Activated naive CD8-positive, alpha-beta T cell treated with anti-CD3 and anti-CD28 coated beads, Interleukin-2, amount 50 U/mL, for 24 hours (primary cell): Measurements from ENCODE around the gene DHCR7.

Source experiments
- ATAC-seq: fragments of 150-1000 bp; cut with Tn5 transposase; one replicate; pipeline ENCODE4 v1.10.0; 2021
- DNase-seq: peaks from one replicate; pipeline ENCODE4 v3.0.0; 2021
- H3K27ac Mint-ChIP-seq: one replicate; pipeline ENCODE4 v1.8.0; 2021; ENCODE audit warnings: mild to moderate bottlenecking, mixed read lengths
- H3K27me3 Mint-ChIP-seq: one replicate; pipeline ENCODE4 v1.8.0; 2021; ENCODE audit warnings: mixed read lengths
- H3K36me3 Mint-ChIP-seq: one replicate; pipeline ENCODE4 v1.8.0; 2021; ENCODE audit warnings: low read depth, mixed read lengths
- H3K4me1 Mint-ChIP-seq: one replicate; pipeline ENCODE4 v1.8.0; 2021; ENCODE audit warnings: mixed read lengths
- H3K4me3 Mint-ChIP-seq: one replicate; pipeline ENCODE4 v1.8.0; 2021; ENCODE audit warnings: mild to moderate bottlenecking, moderate library complexity, mixed read lengths
- H3K9me3 Mint-ChIP-seq: one replicate; pipeline ENCODE4 v1.8.0; 2021; ENCODE audit warnings: mixed read lengths

The DHCR7 gene

GRCh38 chr11:71484248-71485062 is 36.3 kb upstream of the DHCR7 start:
- H3K27ac Mint-ChIP-seq: no peak overlapping the region

DNA sequence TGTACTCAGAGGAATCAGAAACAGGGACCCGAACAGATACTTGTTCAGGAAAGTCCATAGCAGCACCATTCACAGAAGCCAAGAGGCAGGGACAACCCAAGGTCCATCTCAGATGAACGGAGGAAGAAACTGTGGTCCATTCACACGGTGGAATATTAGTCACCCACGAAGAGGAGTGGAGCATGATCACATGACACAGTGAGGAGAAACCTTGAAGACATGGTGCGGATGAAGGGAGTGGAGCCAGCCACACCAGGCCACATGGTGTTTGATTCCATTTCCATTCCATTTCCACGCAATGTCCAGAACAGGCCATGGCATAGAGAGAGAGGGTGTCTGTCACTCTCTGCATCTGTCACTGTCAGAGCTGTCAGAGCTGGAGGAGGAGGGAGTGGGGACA is 35.5 kb upstream of the DHCR7 start:
- ATAC-seq: no peak
- no peak for DNase-seq
- Mint-ChIP-seq H3K4me1 (peaks cover 10% of the 10 kb centered on the region), H3K4me3 (no peak overlapping the region), H3K36me3 (peaks cover 52% of the 10 kb centered on the region), H3K9me3 (no peaks in the 10 kb centered on the region), H3K27me3 (no peaks in the 10 kb centered on the region), H3K27ac (no peak overlapping the region)

More at GRCh38 chr11:71484248-71485062, 36.3 kb upstream of the DHCR7 start:
- Mint-ChIP-seq H3K9me3 (no peaks in the 10 kb centered on the region), H3K4me3 (no peak overlapping the region), H3K27me3 (no peaks in the 10 kb centered on the region), H3K4me1 (peaks cover 17% of the 10 kb centered on the region), H3K36me3 (peaks cover 56% of the 10 kb centered on the region)
- ATAC-seq: no peak
- no peak for DNase-seq

DNA sequence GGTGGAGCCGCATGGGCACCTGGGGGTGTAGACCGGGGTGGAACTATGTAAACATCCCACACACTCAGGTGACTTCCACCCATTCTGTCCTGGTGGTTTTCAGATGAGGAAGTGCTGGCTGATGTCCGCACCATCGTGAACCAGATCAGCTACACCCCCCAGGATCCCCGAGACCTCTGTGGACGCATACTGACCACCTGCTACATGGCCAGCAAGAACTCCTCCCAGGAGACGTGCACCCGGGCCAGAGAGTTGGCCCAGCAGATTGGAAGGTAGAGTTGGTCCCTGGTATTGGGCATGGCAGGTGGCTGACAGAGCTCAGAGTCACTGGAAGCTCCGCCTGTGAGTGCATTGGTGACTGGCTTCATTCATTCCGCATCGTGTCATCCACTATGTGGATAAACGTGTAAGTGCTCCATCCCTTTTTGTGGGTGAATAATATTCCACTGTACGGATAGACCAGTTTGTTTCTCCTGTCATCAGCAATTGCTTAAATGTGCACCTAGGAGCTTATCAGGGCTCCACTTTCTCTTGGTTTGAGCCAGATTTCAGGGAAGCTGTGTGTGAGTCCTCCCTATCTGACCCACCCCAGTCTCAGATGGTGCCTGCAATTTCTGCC is 34.7 kb upstream of the DHCR7 start:
- ATAC-seq: no peak
- Mint-ChIP-seq H3K9me3 (no peaks in the 10 kb centered on the region), H3K4me1 (peaks cover 1% of the 10 kb centered on the region), H3K27ac (no peak overlapping the region), H3K4me3 (no peak overlapping the region), H3K36me3 (peaks cover 49% of the 10 kb centered on the region), H3K27me3 (no peaks in the 10 kb centered on the region)
- no peak for DNase-seq

DNA sequence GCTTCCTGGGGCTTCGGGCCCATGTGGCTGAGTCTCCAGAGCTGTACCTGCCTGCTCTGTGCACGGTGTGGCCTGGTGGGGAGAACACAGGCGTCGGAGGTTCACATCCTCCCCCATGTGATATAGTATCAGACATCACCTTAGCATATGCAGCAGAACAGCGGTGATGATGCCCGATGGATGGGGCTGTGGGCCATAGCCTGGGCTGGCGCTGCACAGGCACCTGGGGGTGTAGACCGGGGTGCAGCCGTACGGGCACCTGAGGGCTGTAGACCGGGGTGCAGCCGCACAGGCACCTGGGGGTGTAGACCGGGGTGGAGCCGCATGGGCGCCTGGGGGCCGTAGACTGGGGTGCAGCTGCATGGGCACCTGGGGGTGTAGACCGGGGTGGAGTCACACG is 34.0 kb upstream of the DHCR7 start:
- H3K27ac Mint-ChIP-seq: no peak overlapping the region
- H3K4me1 Mint-ChIP-seq: no peaks in the 10 kb centered on the region
- ATAC-seq (no peak), DNase-seq (no peak)
- no peaks in the 10 kb centered on the region for H3K9me3 Mint-ChIP-seq
- no peaks in the 10 kb centered on the region for H3K27me3 Mint-ChIP-seq
- H3K4me3 Mint-ChIP-seq: no peak overlapping the region
- peaks cover 50% of the 10 kb centered on the region for H3K36me3 Mint-ChIP-seq

DNA sequence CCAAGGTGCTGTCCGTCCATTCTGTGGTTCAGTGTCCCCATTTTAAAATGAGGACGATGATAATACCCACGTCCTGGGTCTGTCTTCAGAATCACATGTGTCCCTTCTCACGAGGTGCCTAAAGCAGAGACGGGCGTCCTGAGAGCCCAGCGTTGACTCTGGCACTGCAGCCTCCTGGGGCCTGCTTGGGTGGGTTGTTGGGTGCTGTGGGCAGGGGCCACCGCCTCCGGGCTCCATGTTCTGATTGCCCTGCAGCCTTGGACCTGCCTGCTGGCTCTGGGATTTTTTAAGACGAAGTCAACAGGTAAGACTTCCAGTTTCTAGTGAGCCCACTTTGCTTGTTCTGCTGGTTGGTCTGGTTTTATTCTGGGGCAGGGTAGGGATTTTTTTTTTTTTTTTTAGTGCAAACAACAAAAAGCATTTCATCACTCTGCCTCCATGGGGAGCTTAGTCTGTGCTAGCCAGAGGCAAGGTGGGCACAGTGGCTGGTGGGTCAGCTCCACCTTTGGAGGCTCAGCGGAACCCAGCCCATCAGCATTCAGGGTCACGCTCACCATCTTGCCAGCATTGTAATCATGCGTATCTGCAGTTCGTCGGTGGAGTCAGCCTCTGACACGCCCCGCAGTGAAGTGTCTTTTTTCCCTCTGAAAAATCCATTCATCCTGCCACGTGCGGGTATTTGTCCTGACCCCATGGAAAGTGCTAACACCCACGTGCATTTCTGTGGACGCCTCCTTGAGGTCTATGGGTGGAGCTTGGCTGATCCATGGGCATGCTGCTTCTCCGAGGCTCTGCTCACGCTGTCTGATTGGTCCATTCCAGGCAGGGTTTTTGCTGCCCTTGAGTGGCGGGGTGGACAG is 33.1 kb upstream of the DHCR7 start:
- Mint-ChIP-seq H3K36me3 (peaks cover 49% of the 10 kb centered on the region), H3K27ac (no peak overlapping the region), H3K9me3 (no peaks in the 10 kb centered on the region), H3K4me1 (no peaks in the 10 kb centered on the region), H3K27me3 (no peaks in the 10 kb centered on the region), H3K4me3 (no peak overlapping the region)
- ATAC-seq (no peak), DNase-seq (no peak)

DNA sequence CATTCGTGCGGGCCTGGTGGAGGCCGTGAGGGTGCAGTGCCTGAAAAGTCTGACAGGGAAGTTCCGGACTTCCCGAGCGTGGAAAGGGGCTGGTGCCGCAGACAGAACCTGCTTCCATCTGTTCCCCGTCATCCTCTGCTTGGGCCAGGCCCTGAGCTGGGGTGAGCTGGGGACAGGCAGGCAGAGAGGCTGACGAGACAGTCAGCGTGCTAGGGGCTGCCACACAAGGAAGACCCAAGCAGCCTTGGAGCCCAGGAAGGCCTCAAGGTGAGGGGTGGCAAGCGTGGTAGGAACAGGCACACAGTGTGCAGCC is 30.3 kb upstream of the DHCR7 start:
- DNase-seq (no peak), ATAC-seq (no peak)
- Mint-ChIP-seq H3K4me1 (no peaks in the 10 kb centered on the region), H3K27me3 (no peaks in the 10 kb centered on the region), H3K4me3 (no peak overlapping the region), H3K27ac (no peak overlapping the region), H3K36me3 (peaks cover 30% of the 10 kb centered on the region), H3K9me3 (no peaks in the 10 kb centered on the region)

DNA sequence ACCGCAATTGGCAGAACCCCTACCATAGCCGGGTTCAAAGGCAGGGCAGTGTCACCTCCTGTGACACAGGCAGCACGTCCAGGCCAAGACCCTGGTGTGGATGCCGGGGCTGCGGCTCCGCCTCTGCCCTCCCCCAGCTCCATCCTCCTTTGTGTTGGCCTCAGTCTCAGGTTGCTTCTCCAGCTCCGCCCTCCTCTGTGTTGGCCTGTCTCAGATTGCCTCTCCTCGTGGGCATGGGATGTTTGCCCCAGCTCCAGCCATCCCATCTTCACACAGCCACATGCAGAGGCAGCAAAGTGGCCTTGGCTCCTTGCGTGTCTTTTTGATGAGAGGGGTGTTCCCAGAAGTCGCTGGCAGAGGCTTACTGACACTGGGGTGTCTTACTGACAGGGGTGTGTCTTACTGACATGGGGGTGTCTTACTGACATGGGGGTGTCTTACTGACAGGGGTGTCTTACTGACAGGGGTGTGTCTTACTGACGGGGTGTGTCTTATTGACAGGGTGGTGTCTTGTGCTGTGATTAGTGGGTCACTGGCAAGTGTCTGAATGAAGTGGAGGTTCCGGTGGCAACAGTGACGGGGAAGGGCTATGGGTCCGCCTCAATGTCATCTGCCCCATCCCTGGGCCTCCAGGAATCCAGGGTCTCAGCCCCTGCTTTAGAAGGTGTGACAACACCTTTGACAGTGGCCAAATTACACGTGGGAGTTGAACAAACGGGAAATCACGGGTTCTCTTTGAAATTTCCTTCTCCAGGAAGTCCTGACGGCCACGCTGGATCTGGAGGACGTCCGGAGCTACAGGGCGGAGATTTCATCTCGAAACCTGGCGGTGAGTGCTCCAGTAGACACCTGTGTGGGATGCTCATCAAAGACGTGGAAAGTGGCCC is 29.7 kb upstream of the DHCR7 start:
- ATAC-seq (no peak), DNase-seq (no peak)
- Mint-ChIP-seq H3K36me3 (peaks cover 24% of the 10 kb centered on the region), H3K27me3 (no peaks in the 10 kb centered on the region), H3K9me3 (no peaks in the 10 kb centered on the region), H3K27ac (no peak overlapping the region), H3K4me3 (no peak overlapping the region), H3K4me1 (no peaks in the 10 kb centered on the region)

- DNase-seq (no peak), ATAC-seq (no peak)
- no peak overlapping the region for H3K4me3 Mint-ChIP-seq
- H3K9me3 Mint-ChIP-seq: no peaks in the 10 kb centered on the region
- peaks cover 26% of the 10 kb centered on the region for H3K36me3 Mint-ChIP-seq
- no peak overlapping the region for H3K27ac Mint-ChIP-seq
- H3K4me1 Mint-ChIP-seq: no peaks in the 10 kb centered on the region
- H3K27me3 Mint-ChIP-seq: no peaks in the 10 kb centered on the region
Observed at GRCh38 chr11:71476926-71477640, 28.9 kb upstream of the DHCR7 start.

GRCh38 chr11:71476031-71476430 is 27.8 kb upstream of the DHCR7 start:
- Mint-ChIP-seq H3K4me3 (no peak overlapping the region), H3K4me1 (no peaks in the 10 kb centered on the region), H3K27ac (no peak overlapping the region), H3K9me3 (no peaks in the 10 kb centered on the region), H3K27me3 (no peaks in the 10 kb centered on the region), H3K36me3 (peaks cover 24% of the 10 kb centered on the region)
- DNase-seq (no peak), ATAC-seq (no peak)

GRCh38 chr11:71474771-71475483 is 26.7 kb upstream of the DHCR7 start:
- H3K9me3 Mint-ChIP-seq: no peaks in the 10 kb centered on the region
- H3K4me1 Mint-ChIP-seq: no peaks in the 10 kb centered on the region
- H3K27me3 Mint-ChIP-seq: no peaks in the 10 kb centered on the region
- H3K27ac Mint-ChIP-seq: no peak overlapping the region
- peaks cover 22% of the 10 kb centered on the region for H3K36me3 Mint-ChIP-seq
- DNase-seq: no peak
- H3K4me3 Mint-ChIP-seq: no peak overlapping the region
- ATAC-seq: no peak

GRCh38 chr11:71474141-71474770 is 26.1 kb upstream of the DHCR7 start:
- Mint-ChIP-seq H3K27ac (no peak overlapping the region), H3K4me1 (no peaks in the 10 kb centered on the region), H3K4me3 (no peak overlapping the region), H3K36me3 (peaks cover 17% of the 10 kb centered on the region), H3K9me3 (no peaks in the 10 kb centered on the region), H3K27me3 (no peaks in the 10 kb centered on the region)
- ATAC-seq (no peak), DNase-seq (no peak)

DNA sequence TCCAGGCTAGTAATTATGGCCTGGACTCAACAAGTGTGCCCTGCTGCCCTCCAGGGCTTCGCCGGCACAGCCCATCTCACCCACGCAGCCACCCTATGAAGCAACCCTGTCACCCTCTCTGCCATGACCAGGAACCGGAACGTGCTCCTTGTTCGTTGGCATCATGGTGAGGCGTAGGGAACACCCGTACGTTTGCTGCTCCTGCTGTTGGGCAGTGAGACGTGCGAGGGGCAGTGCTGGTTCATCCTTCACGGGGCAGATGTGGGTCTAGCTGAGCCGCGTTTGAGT is 25.5 kb upstream of the DHCR7 start:
- ATAC-seq (no peak), DNase-seq (no peak)
- no peak overlapping the region for H3K27ac Mint-ChIP-seq
- H3K4me3 Mint-ChIP-seq: no peak overlapping the region
- no peaks in the 10 kb centered on the region for H3K4me1 Mint-ChIP-seq
- H3K36me3 Mint-ChIP-seq: peaks cover 21% of the 10 kb centered on the region
- H3K9me3 Mint-ChIP-seq: no peaks in the 10 kb centered on the region
- H3K27me3 Mint-ChIP-seq: no peaks in the 10 kb centered on the region
